ENCODE measurements around the gene GART. TPM values are rescaled to one million over a fixed set of nuclear protein-coding genes. Genes with fewer than 3 reads are reported as not detected.
A peak's percentile ranks its signal among the peaks of the same experiment; 100 is the strongest.

GART gene
- total and polyA plus RNA-seq, 8 donors, result 10.3 to 37.9 (median 29.7) TPM

GRCh38 chr21:33551664-33552063, 9.7 kb upstream of the GART start:
- ATAC-seq, result no peak
- intact Hi-C loops (cut with DNase I), result no loop called here

GRCh38 chr21:33550772-33551660, 9.1 kb upstream of the GART start:
- FAIRE-seq (no peak), DNase-seq (peak in 1 of 6 donors; percentile 63), ATAC-seq (peak in 1 of 4 donors; percentile 20)
- TF ChIP-seq CTCF (IDR thresholded peaks at IDR 0.05), result no peak
- Histone ChIP-seq H3K9me3 (no peaks in the 10 kb centered on the region), H3K27ac (no peak overlapping the region), H3K4me3 (no peak overlapping the region), H3K36me3 (peaks cover 0 to 69% (median 45%) of the 10 kb centered on the region in 3 donors), H3K4me1 (peaks cover 2 to 5% (median 5%) of the 10 kb centered on the region in 3 donors), H3K27me3 (no peaks in the 10 kb centered on the region)
- intact Hi-C loops (cut with DNase I), result no loop called here
- 98 to 99% methylated on average over 23 of the region's 23 CpGs for WGBS, 2 donors

More at GRCh38 chr21:33551664-33552063, 9.7 kb upstream of the GART start:
- Histone ChIP-seq H3K27ac (no peak overlapping the region), H3K4me1 (peaks cover 0 to 3% (median 0%) of the 10 kb centered on the region in 3 donors), H3K4me3 (no peak overlapping the region), H3K27me3 (no peaks in the 10 kb centered on the region), H3K9me3 (no peaks in the 10 kb centered on the region), H3K36me3 (peaks cover 0 to 72% (median 43%) of the 10 kb centered on the region in 3 donors)
- no peak for DNase-seq
- TF ChIP-seq CTCF (IDR thresholded peaks at IDR 0.05), result no peak
- 96 to 100% methylated on average over 2 of the region's 2 CpGs for WGBS, 2 donors
- FAIRE-seq, result no peak

- intact Hi-C loops (cut with DNase I), result no loop called here
- ATAC-seq (peak in 1 of 4 donors; percentile 3), DNase-seq (peak in 1 of 6 donors; percentile 53), FAIRE-seq (no peak)
- Histone ChIP-seq H3K9me3 (no peaks in the 10 kb centered on the region), H3K36me3 (peaks cover 0 to 68% (median 45%) of the 10 kb centered on the region in 3 donors), H3K4me3 (no peak overlapping the region), H3K27ac (no peak overlapping the region), H3K27me3 (no peaks in the 10 kb centered on the region), H3K4me1 (peaks cover 11 to 15% (median 14%) of the 10 kb centered on the region in 3 donors)
- TF ChIP-seq CTCF (IDR thresholded peaks at IDR 0.05), result no peak
- 97% methylated on average over 19 of the region's 19 CpGs for WGBS, 2 donors
Observed at GRCh38 chr21:33549848-33550771, 8.2 kb upstream of the GART start.

- Histone ChIP-seq H3K27ac (no peak overlapping the region), H3K9me3 (no peaks in the 10 kb centered on the region), H3K4me3 (no peak overlapping the region), H3K27me3 (no peaks in the 10 kb centered on the region), H3K4me1 (peaks cover 12 to 25% (median 13%) of the 10 kb centered on the region in 3 donors), H3K36me3 (peaks cover 0 to 32% (median 24%) of the 10 kb centered on the region in 3 donors)
- no peak for TF ChIP-seq CTCF (IDR thresholded peaks at IDR 0.05)
- 41 to 54% methylated on average over 3 of the region's 3 CpGs for WGBS, 2 donors
- no peak for DNase-seq
- intact Hi-C loops (cut with DNase I), result no loop called here
- no peak for ATAC-seq
- FAIRE-seq, result no peak
Observed at GRCh38 chr21:33546086-33546485, 4.2 kb upstream of the GART start.
